Amniotic stem cell (primary cell): ENCODE results near the gene AMER2.

Experiments
- DNase-seq: peaks from one replicate; lab custom pipeline; 2025; lab: John Stamatoyannopoulos, UW

The AMER2 gene

GRCh38 chr13:25151626-25152195 lies 20.4 kb downstream of the AMER2 start:
- DNase-seq, result no peak

- DNase-seq, result no peak
Observed at GRCh38 chr13:25149711-25150110, 22.4 kb downstream of the AMER2 start.

GRCh38 chr13:25148402-25148771 lies 23.7 kb downstream of the AMER2 start:
- no peak for DNase-seq

GRCh38 chr13:25147638-25148401 lies 24.3 kb downstream of the AMER2 start:
- no peak for DNase-seq

- DNase-seq, result no peak
Observed at GRCh38 chr13:25143706-25144105, 28.4 kb downstream of the AMER2 start.

- DNase-seq, result no peak
Observed at GRCh38 chr13:25141042-25141441, 31.0 kb downstream of the AMER2 start.

GRCh38 chr13:25137788-25138115 lies 34.3 kb downstream of the AMER2 start:
- no peak for DNase-seq

- no peak for DNase-seq
Observed at GRCh38 chr13:25136880-25137787, 35.0 kb downstream of the AMER2 start.

GRCh38 chr13:25135896-25136295 lies 36.2 kb downstream of the AMER2 start:
- no peak for DNase-seq

- DNase-seq, result no peak
Observed at GRCh38 chr13:25132751-25133390, 39.2 kb downstream of the AMER2 start.

GRCh38 chr13:25131881-25132420 lies 40.1 kb downstream of the AMER2 start:
- DNase-seq, result no peak

GRCh38 chr13:25130944-25131343 lies 41.1 kb downstream of the AMER2 start:
- no peak for DNase-seq

GRCh38 chr13:25118378-25118905 lies 53.6 kb downstream of the AMER2 start:
- no peak for DNase-seq

- no peak for DNase-seq
Observed at GRCh38 chr13:25117312-25117711, 54.8 kb downstream of the AMER2 start.

- DNase-seq, result no peak
Observed at GRCh38 chr13:25116044-25116443, 56.0 kb downstream of the AMER2 start.

GRCh38 chr13:25114220-25114619 lies 57.9 kb downstream of the AMER2 start:
- DNase-seq, result peak; percentile 48

- no peak for DNase-seq
Observed at GRCh38 chr13:25112695-25113255, 59.3 kb downstream of the AMER2 start.
